H9 (cell line): Measurements from ENCODE around the gene TIGD6. TPM values are rescaled to one million over a fixed set of nuclear protein-coding genes. Genes with fewer than 3 reads are reported as not detected.

Source experiments
- total RNA-seq: library from RNA; stranded (reverse); gene quantifications from 2 replicates; pipeline ENCODE4 v1.2.1, GENCODE V29; 2021

Gene TIGD6
- total RNA-seq, 1 experiment from 2014 or later, result 1.8 TPM

Other genes starting within 250 kb of the TIGD6 start
- not detected in 2 replicates for gene PDE6A, start 55.9 kb downstream of the TIGD6 start, total RNA-seq
- gene SLC26A2, start 39.9 kb downstream of the TIGD6 start, total RNA-seq, result 5.9 and 6.1 TPM in 2 replicates
- 23.8 and 26.9 TPM in 2 replicates for gene HMGXB3, start 85 bp upstream of the TIGD6 start, total RNA-seq
- gene CSF1R, start 85.9 kb upstream of the TIGD6 start, total RNA-seq, result 0.13 TPM in 1 of 2 replicates, not detected in the other
- 2.2 and 3.9 TPM in 2 replicates for gene PDGFRB, start 155.2 kb upstream of the TIGD6 start, total RNA-seq
- 0.22 TPM in 1 of 2 replicates, not detected in the other for gene CDX1, start 166.1 kb upstream of the TIGD6 start, total RNA-seq
- not detected in 2 replicates for gene SLC6A7, start 189.4 kb upstream of the TIGD6 start, total RNA-seq